CD14-positive monocyte (primary cell): ENCODE results near the gene CTNNBL1. TPM values are rescaled to one million over a fixed set of nuclear protein-coding genes. Genes with fewer than 3 reads are reported as not detected.

Experiments
- DNase-seq, 3 donors: peaks; one replicate each; pipeline ENCODE4 v3.0.0-alpha.2; 2011 to 2022
- H2AFZ ChIP-seq: 2 replicates; pipeline ENCODE4 v1.6.0; 2012; ENCODE audit warnings: mild to moderate bottlenecking, low read depth, low read length, inconsistent platforms; ENCODE audit not compliant: insufficient read depth, poor library complexity, severe bottlenecking
- H3K27ac ChIP-seq, 2 donors: 1 replicate in 1 of 2; 2 replicates in 1 of 2; pipeline ENCODE4 v1.5.1; 2012 to 2013; ENCODE audit warnings: low read length in 2 of 2, control low read depth in 1 of 2, inconsistent platforms in 1 of 2, low read depth in 1 of 2, mild to moderate bottlenecking in 1 of 2
- H3K27me3 ChIP-seq, 2 donors: one replicate each; pipeline versions ENCODE4 v1.6.0 to v1.6.1; 2011 to 2013; ENCODE audit warnings: low read length in 2 of 2; ENCODE audit not compliant: control insufficient read depth in 2 of 2, insufficient read depth in 2 of 2
- H3K36me3 ChIP-seq, 2 donors: replicated peaks in 1 of 2; 1 replicate in 1 of 2; 2 replicates in 1 of 2; pipeline versions ENCODE4 v1.5.1 to v1.6.1; 2012 to 2013; ENCODE audit warnings: low read length in 2 of 2, control low read depth in 1 of 2, inconsistent platforms in 1 of 2, mild to moderate bottlenecking in 1 of 2; ENCODE audit not compliant: insufficient read depth in 2 of 2, control insufficient read depth in 1 of 2
- H3K4me1 ChIP-seq, 2 donors: 1 replicate in 1 of 2; 2 replicates in 1 of 2; pipeline versions ENCODE4 v1.5.1 to v1.6.1; 2012 to 2013; ENCODE audit warnings: low read length in 2 of 2, control low read depth in 1 of 2, inconsistent platforms in 1 of 2, mild to moderate bottlenecking in 1 of 2, moderate library complexity in 1 of 2; ENCODE audit not compliant: insufficient read depth in 2 of 2, control insufficient read depth in 1 of 2
- H3K4me2 ChIP-seq: replicated peaks from 2 replicates; pipeline ENCODE3; 2012; ENCODE audit warnings: low read length, moderate library complexity, mild to moderate bottlenecking; ENCODE audit not compliant: poor library complexity, severe bottlenecking; ENCODE audit errors: extremely low read depth
- H3K4me3 ChIP-seq, 3 experiments: fragments of 200-600 bp in 1 of 3; sonication (generic) in 1 of 3; replicated peaks in 1 of 3; 1 replicate in 2 of 3; 2 replicates in 1 of 3; pipeline ENCODE4 v1.5.1; 2011 to 2013; ENCODE audit warnings: low read length in 3 of 3, mild to moderate bottlenecking in 3 of 3, control low read depth in 2 of 3, low read depth in 2 of 3, inconsistent platforms in 1 of 3, moderate library complexity in 1 of 3
- H3K79me2 ChIP-seq: 2 replicates; pipeline ENCODE4 v1.6.0; 2012; ENCODE audit warnings: mild to moderate bottlenecking, control low read depth, inconsistent platforms, low read length, moderate library complexity; ENCODE audit not compliant: insufficient read depth
- H3K9ac ChIP-seq: 2 replicates; pipeline ENCODE4 v1.6.0; 2017; ENCODE audit warnings: low read length, mild to moderate bottlenecking; ENCODE audit not compliant: insufficient read depth, poor library complexity, severe bottlenecking
- H3K9me3 ChIP-seq, 2 donors: replicated peaks in 1 of 2; 1 replicate in 1 of 2; 2 replicates in 1 of 2; pipeline versions ENCODE4 v1.5.1 to v1.6.1; 2012 to 2013; ENCODE audit warnings: low read length in 2 of 2, control low read depth in 1 of 2; ENCODE audit not compliant: control insufficient read depth in 1 of 2, insufficient read depth in 1 of 2
- H4K20me1 ChIP-seq: 2 replicates; pipeline ENCODE4 v1.6.0; 2012; ENCODE audit warnings: mild to moderate bottlenecking, low read length, control low read depth, moderate library complexity; ENCODE audit not compliant: insufficient read depth
- H3K27ac Mint-ChIP-seq, 7 donors: one replicate each; pipeline ENCODE4 v1.8.0; 2020; ENCODE audit warnings: mild to moderate bottlenecking in 7 of 7, mixed read lengths in 7 of 7, moderate library complexity in 6 of 7, inconsistent platforms in 2 of 7
- H3K27me3 Mint-ChIP-seq, 3 donors: one replicate each; pipeline ENCODE4 v1.8.0; 2021 to 2022; ENCODE audit warnings: low read depth in 3 of 3, mild to moderate bottlenecking in 3 of 3, mixed read lengths in 3 of 3, moderate library complexity in 3 of 3, inconsistent platforms in 1 of 3
- H3K36me3 Mint-ChIP-seq, 2 donors: one replicate each; pipeline ENCODE4 v1.8.0; 2020; ENCODE audit warnings: mixed read lengths in 2 of 2, inconsistent platforms in 1 of 2, mild to moderate bottlenecking in 1 of 2
- H3K4me1 Mint-ChIP-seq: one replicate; pipeline ENCODE4 v1.8.0; 2020; ENCODE audit warnings: mild to moderate bottlenecking, mixed read lengths
- H3K4me3 Mint-ChIP-seq, 2 donors: one replicate each; pipeline ENCODE4 v1.8.0; 2020; ENCODE audit warnings: mild to moderate bottlenecking in 2 of 2, mixed read lengths in 2 of 2, moderate library complexity in 1 of 2
- H3K9me3 Mint-ChIP-seq, 7 donors: one replicate each; pipeline ENCODE4 v1.8.0; 2020 to 2022; ENCODE audit warnings: mixed read lengths in 7 of 7, mild to moderate bottlenecking in 6 of 7, moderate library complexity in 6 of 7, inconsistent platforms in 2 of 7
- WGBS: methylation state at CpG from one replicate; pipeline ENCODE4 v1.1.5; 2013; ENCODE audit warnings: missing lambda C conversion rate; ENCODE audit not compliant: insufficient coverage; 5-methylcytosine and 5-hydroxymethylcytosine counted together
- intact Hi-C, 2 donors: fragments of 100-400 bp; cut with micrococcal nuclease; formaldehyde crosslinking; loops; one replicate each; pipeline versions ENCODE4 v1.15.0 to v1.15.1; 2023
- polyA plus RNA-seq, 3 donors: library from polyadenylated mRNA; depleted of rRNA in 1 of 3; unstranded in 2 of 3; stranded (reverse) in 1 of 3; fragments of 300-500 nt in 2 of 3; fragments of >200 nt in 1 of 3; fragmentation: Illumina TruSeq in 2 of 3; gene quantifications; 1 replicate in 2 of 3; 2 replicates in 1 of 3; pipeline ENCODE4 v1.2.3, GENCODE V29; 2012 to 2021
- TF ChIP-seq, protein P1 (sequence below): fragments of 200-600 bp; IDR thresholded peaks from one replicate; pipeline ENCODE4 v1.8.0; 2022; ENCODE audit warnings: antibody characterized with exemption, mild to moderate bottlenecking

The CTNNBL1 gene
- polyA plus RNA-seq, 3 donors = 35.5 to 83.2 (median 77.3) TPM

DNA sequence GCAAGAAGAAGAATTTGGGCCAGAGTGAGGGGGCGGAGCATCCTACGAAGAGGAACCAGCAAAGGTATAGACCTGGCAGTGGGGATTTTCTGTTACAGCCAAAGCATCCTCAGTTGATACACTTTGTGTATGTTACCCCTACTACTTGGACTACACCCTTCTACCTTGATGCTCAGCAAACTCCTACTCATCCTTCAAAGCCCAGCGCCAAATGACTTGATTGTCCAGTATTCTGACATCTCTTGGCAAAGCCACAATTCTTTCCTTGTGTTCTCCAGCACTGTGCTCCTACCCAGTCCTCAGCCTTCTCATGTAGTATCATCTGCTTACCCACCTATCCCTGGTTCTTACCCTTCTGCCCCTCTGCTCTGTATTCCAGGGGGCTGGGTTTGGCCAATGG, 21.7 kb upstream of the CTNNBL1 start:
- no peaks in the 10 kb centered on the region for H4K20me1 ChIP-seq
- Mint-ChIP-seq H3K9me3 (no peaks in the 10 kb centered on the region), H3K27me3 (peaks cover 9 to 23% (median 21%) of the 10 kb centered on the region in 3 donors)

DNA sequence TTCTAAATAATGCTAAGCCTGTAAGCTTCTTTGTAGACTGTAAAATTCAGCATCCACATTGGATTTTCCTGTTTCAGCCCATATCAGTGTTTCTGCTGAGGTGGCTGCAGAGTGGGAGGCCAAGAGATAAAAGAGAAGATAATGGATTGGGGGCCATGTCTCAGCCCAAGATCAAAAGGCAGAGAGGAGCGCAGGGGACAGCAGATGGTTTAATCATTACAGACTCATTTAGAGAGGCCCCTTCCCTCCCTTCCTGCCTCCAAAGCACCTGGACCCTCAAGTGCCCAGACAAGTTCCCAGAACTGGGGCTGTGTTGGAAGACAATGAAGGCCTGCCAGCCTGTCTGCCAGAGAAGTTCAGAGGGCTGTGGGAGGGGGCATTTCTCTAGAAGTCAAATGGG, 20.4 kb upstream of the CTNNBL1 start:
- Histone ChIP-seq H2AFZ (no peak overlapping the region), H3K27me3 (peaks cover 2 to 4% of the 10 kb centered on the region in 2 donors), H3K9me3 (no peaks in the 10 kb centered on the region), H3K4me1 (peaks cover 0 to 5% of the 10 kb centered on the region in 2 donors), H3K36me3 (no peaks in the 10 kb centered on the region), H3K27ac (no peak overlapping the region), H3K9ac (no peak overlapping the region), H3K4me2 (no peak overlapping the region), H3K79me2 (no peaks in the 10 kb centered on the region), H3K4me3 (no peak overlapping the region), H4K20me1 (no peaks in the 10 kb centered on the region)
- H3K9me3 Mint-ChIP-seq = no peaks in the 10 kb centered on the region
- TF ChIP-seq, protein P1, sequence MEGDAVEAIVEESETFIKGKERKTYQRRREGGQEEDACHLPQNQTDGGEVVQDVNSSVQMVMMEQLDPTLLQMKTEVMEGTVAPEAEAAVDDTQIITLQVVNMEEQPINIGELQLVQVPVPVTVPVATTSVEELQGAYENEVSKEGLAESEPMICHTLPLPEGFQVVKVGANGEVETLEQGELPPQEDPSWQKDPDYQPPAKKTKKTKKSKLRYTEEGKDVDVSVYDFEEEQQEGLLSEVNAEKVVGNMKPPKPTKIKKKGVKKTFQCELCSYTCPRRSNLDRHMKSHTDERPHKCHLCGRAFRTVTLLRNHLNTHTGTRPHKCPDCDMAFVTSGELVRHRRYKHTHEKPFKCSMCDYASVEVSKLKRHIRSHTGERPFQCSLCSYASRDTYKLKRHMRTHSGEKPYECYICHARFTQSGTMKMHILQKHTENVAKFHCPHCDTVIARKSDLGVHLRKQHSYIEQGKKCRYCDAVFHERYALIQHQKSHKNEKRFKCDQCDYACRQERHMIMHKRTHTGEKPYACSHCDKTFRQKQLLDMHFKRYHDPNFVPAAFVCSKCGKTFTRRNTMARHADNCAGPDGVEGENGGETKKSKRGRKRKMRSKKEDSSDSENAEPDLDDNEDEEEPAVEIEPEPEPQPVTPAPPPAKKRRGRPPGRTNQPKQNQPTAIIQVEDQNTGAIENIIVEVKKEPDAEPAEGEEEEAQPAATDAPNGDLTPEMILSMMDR = no peak
- peaks cover 18 to 25% (median 19%) of the 10 kb centered on the region in 3 donors for H3K27me3 Mint-ChIP-seq
- intact Hi-C loops = no loop called here
- H3K27ac Mint-ChIP-seq = no peak overlapping the region
- no peak for DNase-seq
- H3K4me3 Mint-ChIP-seq = no peak overlapping the region
- H3K36me3 Mint-ChIP-seq = no peaks in the 10 kb centered on the region
- no CpG with 5 or more reads among the region's 1 CpG for WGBS
- H3K4me1 Mint-ChIP-seq = peaks cover 10% of the 10 kb centered on the region

More for the DNA sequence above, 21.7 kb upstream of the CTNNBL1 start:
- Mint-ChIP-seq H3K4me3 (no peak overlapping the region), H3K4me1 (peaks cover 10% of the 10 kb centered on the region), H3K36me3 (no peaks in the 10 kb centered on the region), H3K27ac (no peak overlapping the region)
- Histone ChIP-seq H3K9me3 (no peaks in the 10 kb centered on the region), H2AFZ (no peak overlapping the region), H3K4me2 (no peak overlapping the region), H3K27me3 (peaks cover 2 to 4% of the 10 kb centered on the region in 2 donors), H3K79me2 (no peaks in the 10 kb centered on the region), H3K4me1 (peaks cover 0 to 5% of the 10 kb centered on the region in 2 donors), H3K9ac (no peak overlapping the region), H3K4me3 (no peak overlapping the region), H3K36me3 (no peaks in the 10 kb centered on the region), H3K27ac (no peak overlapping the region)
- 100% methylated on average over 2 of the region's 3 CpGs for WGBS
- no peak for DNase-seq
- intact Hi-C loops = no loop called here
- TF ChIP-seq, protein P1 = no peak
